HG02642 (cell line): ENCODE measurements around the gene NMNAT3.

ENCODE experiments used
- ATAC-seq: cut with Tn5 transposase; IDR thresholded peaks from one replicate; pipeline ENCODE4 v1.9.1; 2021; ENCODE audit warnings: mild to moderate bottlenecking; ENCODE audit not compliant: unreplicated experiment, poor library complexity

NMNAT3 gene

GRCh38 chr3:139677388-139678155 is at the start of gene NMNAT3:
NMNAT3 (minus strand) TSS chr3:139677972; CDS start chr3:139627724, 50,248 bp downstream.
- ATAC-seq: peak; percentile 99

GRCh38 chr3:139721370-139721769 is 43.6 kb upstream of the NMNAT3 start:
- ATAC-seq: no peak

- no peak for ATAC-seq
Measured at GRCh38 chr3:139718415-139718814, 40.6 kb upstream of the NMNAT3 start.

- no peak for ATAC-seq
Measured at GRCh38 chr3:139716908-139717485, 39.2 kb upstream of the NMNAT3 start.

- no peak for ATAC-seq
Measured at GRCh38 chr3:139715743-139716360, 38.1 kb upstream of the NMNAT3 start.

GRCh38 chr3:139715166-139715565 is 37.4 kb upstream of the NMNAT3 start:
- ATAC-seq: no peak

- ATAC-seq: no peak
Measured at GRCh38 chr3:139710212-139710611, 32.4 kb upstream of the NMNAT3 start.

GRCh38 chr3:139705631-139706030 is 27.9 kb upstream of the NMNAT3 start:
- ATAC-seq: no peak

GRCh38 chr3:139696314-139696604 is 18.5 kb upstream of the NMNAT3 start:
- no peak for ATAC-seq

- no peak for ATAC-seq
Measured at GRCh38 chr3:139695426-139696313, 17.9 kb upstream of the NMNAT3 start.

GRCh38 chr3:139695007-139695406 is 17.2 kb upstream of the NMNAT3 start:
- no peak for ATAC-seq

- no peak for ATAC-seq
Measured at GRCh38 chr3:139694542-139694941, 16.8 kb upstream of the NMNAT3 start.

- no peak for ATAC-seq
Measured at GRCh38 chr3:139691619-139692018, 13.8 kb upstream of the NMNAT3 start.

GRCh38 chr3:139689708-139690228 is 12.0 kb upstream of the NMNAT3 start:
- no peak for ATAC-seq

- ATAC-seq: no peak
Measured at GRCh38 chr3:139689122-139689521, 11.3 kb upstream of the NMNAT3 start.

- ATAC-seq: no peak
Measured at GRCh38 chr3:139687431-139687830, 9.7 kb upstream of the NMNAT3 start.

GRCh38 chr3:139686624-139687023 is 8.9 kb upstream of the NMNAT3 start:
- no peak for ATAC-seq

GRCh38 chr3:139686206-139686605 is 8.4 kb upstream of the NMNAT3 start:
- ATAC-seq: no peak

GRCh38 chr3:139679220-139679775 is 1.5 kb upstream of the NMNAT3 start:
- no peak for ATAC-seq
